Small intestine (tissue), 7 donors: ENCODE measurements around the gene NTF3. TPM values are rescaled to one million over a fixed set of nuclear protein-coding genes. Genes with fewer than 3 reads are reported as not detected.

Experiments used
- DNase-seq, 2 donors: peaks; one replicate each; pipeline versions ENCODE4 v3.0.0 to v3.0.0-alpha.2; 2013
- FAIRE-seq: peaks from 2 replicates; lab custom pipeline; 2012; peaks lifted over from hg19 to GRCh38; lab: Jason Lieb, UNC
- H3K27ac ChIP-seq, 3 donors: one replicate each; pipeline ENCODE4 v1.5.1; 2013; ENCODE audit warnings: low read length in 2 of 3, mild to moderate bottlenecking in 2 of 3, control low read depth in 1 of 3, inconsistent platforms in 1 of 3, low read depth in 1 of 3, moderate library complexity in 1 of 3
- H3K27me3 ChIP-seq, 3 donors: one replicate each; pipeline ENCODE4 v1.6.1; 2013; ENCODE audit warnings: low read length in 3 of 3, inconsistent platforms in 1 of 3; ENCODE audit not compliant: control insufficient read depth in 3 of 3, insufficient read depth in 3 of 3
- H3K36me3 ChIP-seq, 3 donors: one replicate each; pipeline ENCODE4 v1.6.1; 2013; ENCODE audit warnings: low read length in 3 of 3, inconsistent platforms in 1 of 3, low read depth in 1 of 3, mild to moderate bottlenecking in 1 of 3, moderate library complexity in 1 of 3; ENCODE audit not compliant: control insufficient read depth in 3 of 3, insufficient read depth in 2 of 3
- H3K4me1 ChIP-seq, 3 donors: one replicate each; pipeline ENCODE4 v1.6.1; 2013; ENCODE audit warnings: low read length in 2 of 3, inconsistent platforms in 1 of 3, low read depth in 1 of 3, mild to moderate bottlenecking in 1 of 3, moderate library complexity in 1 of 3; ENCODE audit not compliant: control insufficient read depth in 3 of 3, insufficient read depth in 2 of 3
- H3K4me3 ChIP-seq, 3 donors: one replicate each; pipeline ENCODE4 v1.5.1; 2013; ENCODE audit warnings: low read length in 3 of 3, control low read depth in 1 of 3, inconsistent platforms in 1 of 3, low read depth in 1 of 3, mild to moderate bottlenecking in 1 of 3, moderate library complexity in 1 of 3
- H3K9me3 ChIP-seq, 2 donors: one replicate each; pipeline ENCODE4 v1.6.1; 2013; ENCODE audit warnings: low read depth in 1 of 2, low read length in 1 of 2; ENCODE audit not compliant: control insufficient read depth in 2 of 2, insufficient read depth in 1 of 2
- WGBS, 3 donors: extraction: QIAGEN DNeasy Blood & Tissue Kit; methylation state at CpG; one replicate each; pipeline ENCODE4 v1.1.7; 2013; 5-methylcytosine and 5-hydroxymethylcytosine counted together
- polyA plus RNA-seq, 4 donors: library from polyadenylated mRNA; stranded (reverse) in 3 of 4; unstranded in 1 of 4; fragments of 200-250 nt in 3 of 4; fragments of 120-200 nt in 1 of 4; gene quantifications; one replicate each; pipeline versions ENCODE4 v1.2.1 to v1.2.3, GENCODE V29; 2013
- donor health status: healthy with polysubstance abuse.
- donor health status: control.
- donor health status: control.
- donor health status: Bipolar disorder and iron deficiency.
- donor health status: healthy.

Gene NTF3
- polyA plus RNA-seq, 4 donors: 1.4 to 4.9 (median 1.9) TPM

DNA sequence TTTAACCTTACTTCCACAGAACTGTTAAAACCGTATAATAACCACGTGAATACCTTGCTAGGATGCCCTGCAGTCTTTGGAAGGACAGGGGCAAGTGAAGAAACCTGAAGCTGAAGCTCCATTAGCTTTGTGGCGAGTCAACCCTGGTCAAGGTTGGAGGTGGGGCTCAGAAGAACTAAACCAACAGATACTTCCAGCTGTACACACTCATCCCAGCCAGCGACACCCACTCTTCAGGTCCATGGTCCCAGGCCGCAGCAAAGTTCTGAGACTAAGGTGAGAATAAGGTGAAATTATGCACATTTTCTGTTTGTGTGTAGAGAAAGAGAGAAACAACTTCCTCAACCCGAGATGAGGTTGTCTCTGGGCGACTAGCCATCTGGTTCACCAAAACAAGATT lies 77.6 kb downstream of the NTF3 start:
- no peaks in the 10 kb centered on the region for H3K36me3 ChIP-seq
- DNase-seq (no peak), FAIRE-seq (no peak)
- H3K4me1 ChIP-seq: peaks cover 0 to under 1% (median under 1%) of the 10 kb centered on the region in 3 donors
- H3K27ac ChIP-seq: no peak overlapping the region
- no peaks in the 10 kb centered on the region for H3K9me3 ChIP-seq
- 83 to 91% (median 85%) methylated on average over 7 of the region's 7 CpGs for WGBS, 3 donors
- H3K4me3 ChIP-seq: no peak overlapping the region
- H3K27me3 ChIP-seq: no peaks in the 10 kb centered on the region

DNA sequence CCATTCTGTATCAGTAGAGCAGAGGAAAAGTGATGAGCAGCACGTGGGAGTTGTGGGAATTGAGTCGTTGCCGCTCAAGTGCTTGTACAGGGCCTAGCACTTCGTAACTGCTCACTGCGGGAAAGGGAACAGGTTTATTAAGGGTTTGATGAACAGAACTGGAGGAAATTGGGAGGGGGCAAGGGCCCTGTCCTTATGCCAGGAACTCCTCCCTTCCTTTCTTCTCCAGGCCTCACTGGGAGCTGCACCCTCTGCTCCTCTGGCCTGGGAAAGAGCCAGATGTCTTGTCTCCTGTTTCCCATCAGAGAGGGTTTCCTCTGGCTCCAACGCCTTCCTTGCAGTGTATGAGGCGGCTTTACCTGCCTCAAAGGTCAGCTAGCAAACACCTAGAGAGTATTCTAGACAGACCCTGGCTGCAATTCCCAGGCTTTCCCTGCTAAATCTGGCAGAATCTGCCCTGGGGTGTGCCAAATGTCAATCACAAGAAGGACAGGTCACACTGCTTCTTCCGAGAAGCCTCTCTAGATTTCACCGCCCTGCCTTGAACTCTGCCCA lies 78.4 kb downstream of the NTF3 start:
- Histone ChIP-seq H3K27me3 (no peaks in the 10 kb centered on the region), H3K4me1 (no peaks in the 10 kb centered on the region), H3K36me3 (no peaks in the 10 kb centered on the region), H3K4me3 (no peak overlapping the region), H3K27ac (no peak overlapping the region), H3K9me3 (no peaks in the 10 kb centered on the region)
- WGBS, 3 donors: 81 to 95% (median 84%) methylated on average over 9 of the region's 9 CpGs
- no peak for DNase-seq
- no peak for FAIRE-seq

DNA sequence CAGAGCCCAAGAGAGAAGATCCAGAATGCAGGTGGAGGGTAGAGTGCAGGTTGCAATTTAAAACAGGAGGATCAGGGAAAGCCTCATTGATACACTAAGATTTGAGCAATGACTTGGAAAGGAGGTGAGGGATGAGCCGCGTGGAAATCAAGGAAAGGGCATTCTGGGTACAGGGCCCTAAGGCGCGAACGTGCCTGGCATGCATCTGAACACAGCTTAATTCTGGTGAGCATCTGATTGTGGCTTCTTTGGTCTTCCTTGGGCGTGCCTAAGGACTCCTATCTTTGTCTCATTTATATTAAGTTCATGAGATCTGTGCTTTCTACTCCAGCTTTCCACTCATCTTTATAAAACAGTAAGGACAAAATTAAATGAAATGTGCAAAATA lies 79.3 kb downstream of the NTF3 start:
- H3K27me3 ChIP-seq: no peaks in the 10 kb centered on the region
- H3K36me3 ChIP-seq: no peaks in the 10 kb centered on the region
- WGBS, 3 donors: 68 to 78% (median 75%) methylated on average over 6 of the region's 6 CpGs
- DNase-seq (no peak), FAIRE-seq (no peak)
- H3K4me1 ChIP-seq: no peaks in the 10 kb centered on the region
- H3K9me3 ChIP-seq: no peaks in the 10 kb centered on the region
- H3K27ac ChIP-seq: no peak overlapping the region
- no peak overlapping the region for H3K4me3 ChIP-seq

DNA sequence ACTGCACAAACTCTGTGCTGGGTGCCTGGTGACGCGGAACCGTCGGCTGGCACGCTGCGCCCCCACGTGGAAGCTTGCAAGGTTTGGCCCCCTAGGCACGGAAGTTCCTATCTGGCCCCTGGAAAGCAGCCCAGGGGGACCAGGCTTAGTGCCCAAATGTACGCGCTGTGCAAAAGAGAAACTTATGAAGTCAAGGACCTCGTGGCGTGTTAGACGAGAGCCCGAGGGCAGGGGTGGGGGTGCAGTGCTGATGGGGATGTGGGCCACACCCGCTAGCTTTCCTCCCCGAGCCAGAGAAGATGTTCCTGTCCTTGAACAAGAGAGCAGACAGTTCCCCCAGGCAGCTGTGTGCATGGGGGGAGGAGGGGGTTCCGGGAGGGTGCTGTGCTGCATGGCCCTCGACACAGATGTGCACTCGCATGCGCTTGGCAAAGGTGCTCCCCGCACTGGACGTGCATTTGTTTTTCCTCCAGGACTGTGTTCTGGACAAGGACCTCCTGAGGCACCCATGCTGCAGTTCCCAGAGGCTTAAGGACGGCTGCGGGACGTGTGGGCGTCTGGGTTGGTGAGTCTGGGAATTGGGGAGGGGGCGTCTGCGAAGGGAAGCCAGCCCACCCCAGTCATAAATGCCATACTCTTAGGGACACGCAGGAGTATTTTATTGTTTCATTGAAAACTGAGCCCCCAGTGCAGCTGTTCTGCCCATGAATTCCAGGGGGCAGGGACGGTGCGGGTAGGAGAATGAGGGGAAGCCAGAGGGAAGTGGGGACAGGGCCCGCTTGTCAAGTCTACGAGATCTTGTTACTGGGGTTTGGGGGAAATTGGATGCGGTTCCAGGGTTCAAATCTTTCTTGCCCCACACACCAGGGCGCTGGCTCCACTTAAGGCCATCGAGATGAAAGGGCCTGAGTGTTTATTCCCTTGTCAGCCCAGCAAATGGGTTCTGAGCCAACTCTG lies 80.0 kb downstream of the NTF3 start:
- DNase-seq: peak in 1 of 2 donors; percentile 34

DNA sequence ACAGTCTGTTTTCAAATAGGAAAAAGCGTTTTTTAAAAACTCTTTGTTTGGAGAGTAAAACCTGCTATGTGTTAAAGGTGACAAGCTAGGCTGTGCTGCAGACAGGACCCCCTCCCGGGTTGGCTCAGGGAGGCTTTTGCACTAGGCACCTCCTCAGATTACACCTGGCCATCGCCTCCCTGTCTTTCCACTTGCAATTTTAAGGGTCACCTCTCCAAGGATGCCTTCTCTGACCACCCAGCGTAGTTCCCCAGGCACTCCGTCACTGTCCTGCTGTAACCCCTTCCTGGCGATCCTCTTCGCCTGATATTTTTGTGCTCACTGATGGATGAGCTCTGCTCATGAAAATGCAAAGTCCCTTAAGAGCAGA lies 80.7 kb downstream of the NTF3 start:
- FAIRE-seq: no peak
- H3K4me3 ChIP-seq: no peak overlapping the region
- 76 to 90% (median 82%) methylated on average over 7 of the region's 7 CpGs for WGBS, 3 donors
- no peaks in the 10 kb centered on the region for H3K4me1 ChIP-seq
- H3K9me3 ChIP-seq: no peaks in the 10 kb centered on the region
- H3K36me3 ChIP-seq: no peaks in the 10 kb centered on the region
- no peaks in the 10 kb centered on the region for H3K27me3 ChIP-seq
- no peak overlapping the region for H3K27ac ChIP-seq
- no peak for DNase-seq

More for the DNA sequence above, 80.0 kb downstream of the NTF3 start:
- no peak for FAIRE-seq
- Histone ChIP-seq H3K9me3 (no peaks in the 10 kb centered on the region), H3K4me1 (no peaks in the 10 kb centered on the region), H3K27me3 (no peaks in the 10 kb centered on the region), H3K36me3 (no peaks in the 10 kb centered on the region), H3K27ac (no peak overlapping the region), H3K4me3 (no peak overlapping the region)
- WGBS, 3 donors: 48 to 68% (median 55%) methylated on average over 36 of the region's 36 CpGs

DNA sequence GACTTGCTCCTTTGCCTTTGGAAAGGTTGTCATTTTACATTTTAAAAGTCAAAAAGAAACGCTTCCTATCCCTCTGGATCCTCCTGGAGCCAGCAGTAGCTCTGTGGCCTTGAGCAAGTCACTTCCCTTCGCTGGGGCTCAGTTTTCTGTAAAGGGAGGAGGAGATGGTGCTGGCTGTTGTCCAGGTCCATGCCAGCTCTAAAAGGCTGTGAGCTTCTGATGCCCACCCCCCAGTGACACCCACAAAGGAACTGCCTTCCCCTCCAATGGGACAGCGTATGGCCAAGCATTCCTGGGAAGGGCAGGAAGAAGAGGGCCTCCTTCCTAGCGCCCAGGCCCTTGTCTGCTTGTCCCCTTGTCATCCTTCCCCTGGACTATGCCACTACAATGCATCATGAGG lies 81.5 kb downstream of the NTF3 start:
- Histone ChIP-seq H3K27ac (no peak overlapping the region), H3K4me1 (no peaks in the 10 kb centered on the region), H3K9me3 (no peaks in the 10 kb centered on the region), H3K27me3 (no peaks in the 10 kb centered on the region), H3K36me3 (no peaks in the 10 kb centered on the region), H3K4me3 (no peak overlapping the region)
- DNase-seq: no peak
- WGBS, 3 donors: 84 to 91% (median 89%) methylated on average over 4 of the region's 4 CpGs
- no peak for FAIRE-seq

DNA sequence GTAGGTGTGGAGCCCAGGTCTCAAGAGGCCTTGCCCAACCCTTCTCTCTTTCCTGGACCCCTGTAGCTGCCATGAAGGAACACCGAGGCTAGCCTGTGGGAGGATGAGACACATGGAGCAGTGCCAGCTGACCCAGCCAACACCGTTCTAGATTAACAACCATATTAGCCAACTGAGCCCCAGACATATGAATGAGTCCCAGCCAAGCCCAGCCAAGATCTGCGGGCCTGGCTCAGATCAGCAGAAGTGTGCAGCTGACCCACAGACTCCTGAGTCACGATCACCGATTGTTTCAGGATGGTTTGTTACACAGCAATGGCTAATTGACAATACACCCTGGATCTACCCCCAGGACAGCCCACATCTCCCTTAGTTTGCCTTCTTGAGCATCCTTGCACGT lies 82.1 kb downstream of the NTF3 start:
- 80 to 98% (median 89%) methylated on average over 6 of the region's 6 CpGs for WGBS, 3 donors
- no peaks in the 10 kb centered on the region for H3K27me3 ChIP-seq
- H3K9me3 ChIP-seq: no peaks in the 10 kb centered on the region
- no peak overlapping the region for H3K27ac ChIP-seq
- no peaks in the 10 kb centered on the region for H3K36me3 ChIP-seq
- no peak for DNase-seq
- no peaks in the 10 kb centered on the region for H3K4me1 ChIP-seq
- no peak for FAIRE-seq
- no peak overlapping the region for H3K4me3 ChIP-seq

DNA sequence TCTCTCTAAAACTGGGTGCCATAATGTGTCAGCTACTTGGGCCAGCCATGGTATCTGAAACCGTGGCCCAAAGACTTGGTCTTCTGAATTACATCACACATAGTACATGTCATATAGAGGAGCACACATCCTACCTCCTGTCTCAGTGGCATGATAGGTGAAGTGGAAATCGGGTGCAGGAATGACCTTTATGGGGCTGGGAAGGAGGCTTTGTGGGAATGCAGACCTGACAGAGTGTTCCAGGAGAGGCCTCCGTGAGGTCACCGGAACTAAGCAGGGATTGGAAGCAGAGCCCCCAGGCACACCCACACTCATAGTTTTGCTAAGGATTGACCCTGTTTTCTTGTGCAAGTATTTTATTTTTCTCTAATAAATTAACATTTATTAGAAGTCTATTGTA lies 82.6 kb downstream of the NTF3 start:
- no peak overlapping the region for H3K4me3 ChIP-seq
- WGBS, 3 donors: 78 to 94% (median 94%) methylated on average over 4 of the region's 4 CpGs

More for the DNA sequence above, 82.6 kb downstream of the NTF3 start:
- no peaks in the 10 kb centered on the region for H3K4me1 ChIP-seq
- H3K9me3 ChIP-seq: no peaks in the 10 kb centered on the region
- H3K27me3 ChIP-seq: no peaks in the 10 kb centered on the region
- no peak overlapping the region for H3K27ac ChIP-seq
- DNase-seq (no peak), FAIRE-seq (no peak)
- no peaks in the 10 kb centered on the region for H3K36me3 ChIP-seq
